A549 treated with Hydrocortisone at 1 μM for 4 hours (cell line): ENCODE measurements around the gene EHHADH. TPM values are rescaled to one million over a fixed set of nuclear protein-coding genes. Genes with fewer than 3 reads are reported as not detected.

Experiments used
- total RNA-seq: library from RNA; stranded (reverse); fragments of 200-300 nt; extraction: Qiagen RNA extraction; gene quantifications from 5 replicates; pipeline ENCODE4 v1.2.3, GENCODE V29; 2022

Gene EHHADH
- total RNA-seq = 2.1 to 4.2 TPM (median 3.7 TPM) in 5 replicates

GRCh38 chr3:185253645-185254410, at the start of gene EHHADH:
Gene EHHADH (minus strand): TSS chr3:185254049. CDS start chr3:185254022, 27 bp downstream.

GRCh38 chr3:185152410-185153170, 101.3 kb downstream of the EHHADH start, which contains the start of gene C3orf70:
Gene C3orf70 (minus strand): TSS chr3:185153060. CDS start chr3:185152823, 237 bp downstream.

Other genes starting within 250 kb of the EHHADH start
- 0.03 to 0.06 TPM (median 0.03 TPM) in 5 replicates for gene C3orf70, start 101.0 kb downstream of the EHHADH start, total RNA-seq
- gene MAP3K13, start 109.1 kb upstream of the EHHADH start, total RNA-seq = 12.8 to 15.4 TPM (median 13.2 TPM) in 5 replicates
- 21.4 to 23.4 TPM (median 22.3 TPM) in 5 replicates for gene TMEM41A, start 245.0 kb upstream of the EHHADH start, total RNA-seq